Activated CD8-positive, alpha-beta T cell treated with anti-CD3 and anti-CD28 coated beads for 36 hours (primary cell): ENCODE measurements around the gene GABRQ. TPM values are rescaled to one million over a fixed set of nuclear protein-coding genes. Genes with fewer than 3 reads are reported as not detected.
"Not testable (repeated sequence)": the region's sequence is repeated elsewhere in the genome, so short reads cannot be mapped to it uniquely, and the experiment has no call there.

ENCODE experiments used
- ATAC-seq: fragments of 200-7000 bp; cut with Tn5 transposase; one replicate; pipeline ENCODE4 v1.10.0; 2021; ENCODE audit warnings: mild to moderate bottlenecking, moderate library complexity
- CTCF ChIA-PET: fragments of 350-600 bp; sonication (Branson Sonifier 250); formaldehyde crosslinking; loops from one replicate; lab custom pipeline; 2021; ENCODE audit warnings: antibody characterized with exemption; lab: Charles Lee
- POLR2A ChIA-PET: fragments of 350-600 bp; sonication (Branson Sonifier 250); formaldehyde crosslinking; loops from one replicate; lab custom pipeline; 2021; ENCODE audit warnings: antibody characterized with exemption; lab: Charles Lee
- DNase-seq: peaks from one replicate; pipeline ENCODE4 v3.0.0-alpha.2; 2020
- H3K27ac Mint-ChIP-seq: one replicate; pipeline ENCODE4 v1.8.0; 2021; ENCODE audit warnings: mild to moderate bottlenecking, mixed read lengths
- H3K27me3 Mint-ChIP-seq: one replicate; pipeline ENCODE4 v1.8.0; 2021; ENCODE audit warnings: mixed read lengths
- H3K36me3 Mint-ChIP-seq: one replicate; pipeline ENCODE4 v1.8.0; 2021; ENCODE audit warnings: low read depth, mixed read lengths
- H3K4me1 Mint-ChIP-seq: one replicate; pipeline ENCODE4 v1.8.0; 2021; ENCODE audit warnings: low read depth, mixed read lengths
- H3K4me3 Mint-ChIP-seq: one replicate; pipeline ENCODE4 v1.8.0; 2021; ENCODE audit warnings: mild to moderate bottlenecking, moderate library complexity, mixed read lengths
- H3K9me3 Mint-ChIP-seq: one replicate; pipeline ENCODE4 v1.8.0; 2021; ENCODE audit warnings: mixed read lengths
- intact Hi-C: fragments of 100-400 bp; cut with micrococcal nuclease; formaldehyde crosslinking; loops from one replicate; pipeline ENCODE4 v1.10.0; 2022
- total RNA-seq, 2 experiments: library from RNA; stranded (reverse); gene quantifications; one replicate each; pipeline ENCODE4 v1.2.3, GENCODE V29; 2021

Gene GABRQ
- total RNA-seq, 2 experiments from 2014 or later = not detected

GRCh38 chrX:152697952-152698931 lies 60.5 kb downstream of the GABRQ start, which contains the start of gene MAGEA3:
Gene MAGEA3, plus strand, starts transcription at chrX:152698794. Its CDS starts 2,039 bp downstream, at chrX:152700833.
- H3K27ac Mint-ChIP-seq, intact Hi-C loops, H3K27me3 Mint-ChIP-seq, POLR2A ChIA-PET, DNase-seq, ATAC-seq, H3K9me3 Mint-ChIP-seq, CTCF ChIA-PET, H3K4me1 Mint-ChIP-seq, H3K4me3 Mint-ChIP-seq, H3K36me3 Mint-ChIP-seq: not testable (repeated sequence)

DNA sequence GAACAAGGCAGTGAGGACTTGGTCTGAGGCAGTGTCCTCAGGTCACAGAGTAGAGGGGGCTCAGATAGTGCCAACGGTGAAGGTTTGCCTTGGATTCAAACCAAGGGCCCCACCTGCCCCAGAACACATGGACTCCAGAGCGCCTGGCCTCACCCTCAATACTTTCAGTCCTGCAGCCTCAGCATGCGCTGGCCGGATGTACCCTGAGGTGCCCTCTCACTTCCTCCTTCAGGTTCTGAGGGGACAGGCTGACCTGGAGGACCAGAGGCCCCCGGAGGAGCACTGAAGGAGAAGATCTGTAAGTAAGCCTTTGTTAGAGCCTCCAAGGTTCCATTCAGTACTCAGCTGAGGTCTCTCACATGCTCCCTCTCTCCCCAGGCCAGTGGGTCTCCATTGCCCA lies 62.7 kb downstream of the GABRQ start:
- CTCF ChIA-PET, H3K27me3 Mint-ChIP-seq, H3K4me3 Mint-ChIP-seq, POLR2A ChIA-PET, H3K4me1 Mint-ChIP-seq, H3K36me3 Mint-ChIP-seq, intact Hi-C loops, DNase-seq, H3K27ac Mint-ChIP-seq, ATAC-seq, H3K9me3 Mint-ChIP-seq: not testable (repeated sequence)

DNA sequence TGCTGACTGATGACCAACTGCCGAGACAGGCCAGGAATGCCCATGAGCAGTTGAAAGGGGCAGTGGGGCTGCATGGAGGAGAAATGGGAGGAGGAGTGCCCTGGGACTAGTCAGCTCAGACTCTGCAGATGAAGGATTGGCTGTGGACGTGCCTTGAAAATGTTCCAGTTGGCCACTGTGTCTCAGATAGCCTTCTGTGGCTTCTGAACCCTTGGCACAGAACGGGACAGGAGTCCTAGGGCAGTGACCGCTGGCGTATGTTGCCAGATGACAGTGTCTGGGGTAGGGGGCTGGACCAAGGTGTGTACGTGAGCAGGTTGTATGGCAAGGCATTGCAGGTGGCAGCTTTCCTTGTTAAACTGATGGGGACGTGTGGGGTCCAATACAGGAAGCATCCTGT lies 68.8 kb downstream of the GABRQ start:
- POLR2A ChIA-PET, intact Hi-C loops, DNase-seq, H3K4me1 Mint-ChIP-seq, H3K4me3 Mint-ChIP-seq, CTCF ChIA-PET, H3K36me3 Mint-ChIP-seq, H3K27ac Mint-ChIP-seq, H3K9me3 Mint-ChIP-seq, ATAC-seq, H3K27me3 Mint-ChIP-seq: not testable (repeated sequence)

Other genes starting within 250 kb of the GABRQ start
- gene GABRA3, start 186.6 kb upstream of the GABRQ start, total RNA-seq = not detected
- gene MAGEA3, start 60.9 kb downstream of the GABRQ start, total RNA-seq = not detected
- gene CSAG2, start 71.4 kb downstream of the GABRQ start, total RNA-seq = not detected
- not detected for gene MAGEA2B, start 76.7 kb downstream of the GABRQ start, total RNA-seq
- not detected for gene CSAG1, start 95.8 kb downstream of the GABRQ start, total RNA-seq
- not detected for gene MAGEA12, start 95.9 kb downstream of the GABRQ start, total RNA-seq
- gene MAGEA2, start 115.9 kb downstream of the GABRQ start, total RNA-seq = not detected
- not detected for gene CSAG3, start 121.3 kb downstream of the GABRQ start, total RNA-seq
- gene MAGEA6, start 131.8 kb downstream of the GABRQ start, total RNA-seq = not detected
- gene CETN2, start 192.9 kb downstream of the GABRQ start, total RNA-seq = 1 to 10 TPM; 8.3 to 8.8 TPM
- gene NSDHL, start 193.2 kb downstream of the GABRQ start, total RNA-seq = 10 to 100 TPM; 15.0 to 15.8 TPM